GM12801 (cell line): ENCODE data around the gene BTBD17.

Experiments
- TF ChIP-seq, protein P1 (sequence below): IDR thresholded peaks from one replicate; pipeline ENCODE4 v1.5.1; 2011; ENCODE audit warnings: control low read depth; ENCODE audit not compliant: insufficient read length; ENCODE audit errors: extremely low read depth

Gene BTBD17

GRCh38 chr17:74385201-74385600 lies 23.5 kb upstream of the BTBD17 start:
- TF ChIP-seq, protein P1, sequence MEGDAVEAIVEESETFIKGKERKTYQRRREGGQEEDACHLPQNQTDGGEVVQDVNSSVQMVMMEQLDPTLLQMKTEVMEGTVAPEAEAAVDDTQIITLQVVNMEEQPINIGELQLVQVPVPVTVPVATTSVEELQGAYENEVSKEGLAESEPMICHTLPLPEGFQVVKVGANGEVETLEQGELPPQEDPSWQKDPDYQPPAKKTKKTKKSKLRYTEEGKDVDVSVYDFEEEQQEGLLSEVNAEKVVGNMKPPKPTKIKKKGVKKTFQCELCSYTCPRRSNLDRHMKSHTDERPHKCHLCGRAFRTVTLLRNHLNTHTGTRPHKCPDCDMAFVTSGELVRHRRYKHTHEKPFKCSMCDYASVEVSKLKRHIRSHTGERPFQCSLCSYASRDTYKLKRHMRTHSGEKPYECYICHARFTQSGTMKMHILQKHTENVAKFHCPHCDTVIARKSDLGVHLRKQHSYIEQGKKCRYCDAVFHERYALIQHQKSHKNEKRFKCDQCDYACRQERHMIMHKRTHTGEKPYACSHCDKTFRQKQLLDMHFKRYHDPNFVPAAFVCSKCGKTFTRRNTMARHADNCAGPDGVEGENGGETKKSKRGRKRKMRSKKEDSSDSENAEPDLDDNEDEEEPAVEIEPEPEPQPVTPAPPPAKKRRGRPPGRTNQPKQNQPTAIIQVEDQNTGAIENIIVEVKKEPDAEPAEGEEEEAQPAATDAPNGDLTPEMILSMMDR: no peak

DNA sequence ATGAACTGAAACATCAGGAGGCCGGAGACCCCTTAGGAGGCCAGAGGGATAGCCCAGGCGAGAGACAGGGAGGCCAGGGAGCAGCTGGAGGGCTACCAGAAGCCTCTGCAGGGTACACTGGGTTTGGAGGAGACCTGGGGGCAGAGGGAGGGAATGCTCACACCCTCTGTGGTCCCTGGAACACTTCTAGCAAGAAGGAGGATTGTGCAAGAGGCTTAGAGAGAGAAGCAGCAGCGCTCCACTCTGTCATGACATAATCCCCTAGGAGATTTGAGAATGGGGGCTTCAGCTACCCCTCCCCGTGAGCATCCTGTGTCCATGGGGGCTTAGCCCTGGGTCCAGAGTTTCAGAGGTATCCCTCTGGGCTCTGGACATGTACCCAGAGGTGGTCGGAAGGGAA lies 21.5 kb upstream of the BTBD17 start:
- TF ChIP-seq, protein P1: no peak

DNA sequence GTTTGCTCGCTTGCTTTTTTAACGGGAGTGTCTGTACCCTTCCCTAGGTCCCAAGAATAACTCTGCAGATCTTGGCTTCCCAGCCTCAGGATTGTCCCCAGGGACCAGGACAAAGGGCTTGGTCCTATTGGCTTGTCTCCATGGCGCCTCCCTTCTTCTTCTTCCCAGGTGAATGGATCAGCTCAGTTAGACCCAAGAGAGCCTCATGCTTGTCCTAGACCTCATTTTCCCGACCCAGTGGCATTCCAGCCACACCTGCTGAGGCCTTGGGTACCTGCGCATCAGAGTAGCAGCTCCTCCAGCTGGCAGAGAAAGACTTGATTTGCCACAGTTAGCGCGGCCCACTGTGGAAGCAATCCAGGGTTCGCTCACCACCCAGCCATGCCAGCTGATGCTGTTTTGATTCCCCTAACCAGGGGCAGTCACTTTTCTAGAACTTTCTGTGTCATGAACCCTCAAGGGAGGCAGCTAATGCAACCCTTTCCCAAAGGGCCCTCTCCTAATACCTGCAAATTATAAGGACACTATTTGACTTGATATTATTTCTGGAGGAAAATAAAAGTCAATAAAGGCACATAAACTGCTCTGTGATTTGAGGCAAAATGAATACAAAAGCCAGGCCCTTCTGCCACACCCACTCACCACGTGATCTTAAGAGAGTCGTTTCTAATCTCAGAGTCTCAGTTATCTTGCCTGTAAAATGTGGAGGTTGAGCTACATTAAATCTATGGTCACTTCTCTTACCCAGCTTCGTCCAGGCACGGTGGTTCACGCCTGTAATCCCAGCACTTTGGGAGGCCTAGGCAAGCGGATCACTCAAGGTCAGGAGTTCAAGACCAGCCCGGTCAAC lies 19.5 kb upstream of the BTBD17 start:
- TF ChIP-seq, protein P1: no peak

- TF ChIP-seq, protein P1: no peak
These were observed 18.7 kb upstream of the BTBD17 start for GRCh38 chr17:74380086-74380958.

DNA sequence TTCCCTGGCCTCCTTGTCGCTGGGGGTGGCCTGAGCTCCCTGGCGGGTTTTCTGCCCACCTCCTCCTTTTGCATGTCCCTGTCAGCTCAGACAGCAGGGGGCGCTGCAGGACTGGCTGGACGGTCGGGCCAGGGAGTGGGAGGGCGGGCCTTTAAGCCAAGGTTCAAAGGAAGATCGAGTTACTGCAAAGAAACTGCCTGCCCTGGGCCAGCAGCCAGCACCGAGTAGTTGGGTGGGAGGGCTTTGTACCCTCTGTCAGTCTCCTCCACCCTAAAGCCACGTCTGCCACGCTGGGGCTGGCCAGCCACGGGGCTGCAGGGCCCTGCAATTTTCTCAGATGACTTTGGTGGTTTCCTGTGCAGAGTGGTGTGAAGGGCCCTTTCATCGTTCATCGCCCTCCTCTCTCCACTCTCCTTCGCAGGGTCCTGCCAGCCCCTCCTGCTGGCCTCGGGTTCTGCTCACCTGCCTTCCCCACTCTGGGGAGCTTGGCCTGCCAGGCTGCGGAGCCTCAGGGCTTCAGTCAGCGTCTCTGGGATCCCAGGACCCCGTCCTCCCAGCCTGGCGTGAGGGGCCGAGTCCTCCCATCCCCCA lies 17.9 kb upstream of the BTBD17 start:
- TF ChIP-seq, protein P1: no peak

DNA sequence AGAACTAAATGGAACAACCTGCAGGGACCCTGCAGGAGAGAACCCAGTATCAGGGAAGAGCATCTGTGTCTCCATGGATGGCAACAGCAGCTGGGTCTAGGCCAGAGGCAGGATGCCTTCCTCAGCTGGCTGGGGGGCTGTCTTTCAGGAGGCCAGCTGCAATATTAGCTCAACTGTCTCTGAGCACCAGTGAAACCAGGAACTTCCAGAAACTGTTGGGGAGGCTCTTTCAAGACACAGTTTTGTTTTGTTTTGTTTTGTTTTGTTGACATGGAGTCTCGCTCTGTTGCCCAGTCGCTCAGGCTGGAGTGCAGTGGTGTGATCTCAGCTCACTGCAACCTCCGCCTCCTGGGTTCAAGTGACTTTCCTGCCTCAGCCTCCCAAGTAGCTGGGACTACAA lies 13.2 kb upstream of the BTBD17 start:
- TF ChIP-seq, protein P1: no peak
